Brain microvascular endothelial cell (primary cell): ENCODE results near the gene SOS1.

ENCODE experiments used
- DNase-seq: peaks from one replicate; pipeline ENCODE4 v3.0.0-alpha.2; 2020
- H3K27ac ChIP-seq: fragments of 250-450 bp; sonication (Bioruptor Pico); 2 replicates; pipeline ENCODE4 v1.5.1; 2020; ENCODE audit warnings: mild to moderate bottlenecking, moderate library complexity
- H3K27me3 ChIP-seq: fragments of 250-450 bp; sonication (Bioruptor Pico); replicated peaks from 2 replicates; pipeline ENCODE4 v1.5.1; 2020; ENCODE audit warnings: mild to moderate bottlenecking
- H3K36me3 ChIP-seq: fragments of 250-450 bp; sonication (Bioruptor Pico); replicated peaks from 2 replicates; pipeline ENCODE4 v1.5.1; 2020; ENCODE audit warnings: mild to moderate bottlenecking
- H3K4me3 ChIP-seq: 2 replicates; pipeline ENCODE4 v1.5.1; 2011; ENCODE audit warnings: low read depth, mild to moderate bottlenecking, control low read depth, low read length, moderate library complexity
- CTCF ChIP-seq: IDR thresholded peaks from 2 replicates; pipeline ENCODE4 v1.5.1; 2011; ENCODE audit warnings: low read depth, mild to moderate bottlenecking, moderate library complexity, low read length, control low read depth, inconsistent platforms; ENCODE audit errors: missing control alignments
- in situ Hi-C: cut with HindIII; loops from 2 replicates; pipeline ENCODE4 v1.10.0; 2017; ENCODE audit warnings: low sequenced_read_pairs, low pct_ligation_motif_present

The SOS1 gene

GRCh38 chr2:39136799-39137198 is 15.9 kb upstream of the SOS1 start:
- TF ChIP-seq CTCF, result no peak
- no peak for DNase-seq
- Histone ChIP-seq H3K36me3 (no peaks in the 10 kb centered on the region), H3K4me3 (no peak overlapping the region), H3K27me3 (no peaks in the 10 kb centered on the region), H3K27ac (no peak overlapping the region)
- in situ Hi-C loops, result no loop called here

- Histone ChIP-seq H3K27me3 (no peaks in the 10 kb centered on the region), H3K36me3 (no peaks in the 10 kb centered on the region), H3K4me3 (no peak overlapping the region), H3K27ac (no peak overlapping the region)
- no peak for DNase-seq
- TF ChIP-seq CTCF, result no peak
- in situ Hi-C loops, result no loop called here
Measured at GRCh38 chr2:39135690-39136259, 14.9 kb upstream of the SOS1 start.

GRCh38 chr2:39133215-39133851 is 12.5 kb upstream of the SOS1 start:
- no peak overlapping the region for H3K27ac ChIP-seq
- H3K4me3 ChIP-seq, result no peak overlapping the region
- no peak for TF ChIP-seq CTCF
- no peaks in the 10 kb centered on the region for H3K27me3 ChIP-seq
- H3K36me3 ChIP-seq, result no peaks in the 10 kb centered on the region
- in situ Hi-C loops, result no loop called here
- DNase-seq, result no peak

GRCh38 chr2:39128919-39129391 is 8.1 kb upstream of the SOS1 start:
- TF ChIP-seq CTCF, result no peak
- in situ Hi-C loops, result no loop called here
- Histone ChIP-seq H3K36me3 (no peaks in the 10 kb centered on the region), H3K27ac (peak overlapping the region; percentile 68), H3K27me3 (no peaks in the 10 kb centered on the region), H3K4me3 (no peak overlapping the region)
- DNase-seq, result no peak

GRCh38 chr2:39127973-39128372 is 7.1 kb upstream of the SOS1 start:
- no peak for TF ChIP-seq CTCF
- Histone ChIP-seq H3K27ac (peak overlapping the region; percentile 68), H3K36me3 (no peaks in the 10 kb centered on the region), H3K4me3 (no peak overlapping the region), H3K27me3 (no peaks in the 10 kb centered on the region)
- no peak for DNase-seq
- in situ Hi-C loops, result no loop called here

GRCh38 chr2:39124746-39125057 is 3.9 kb upstream of the SOS1 start:
- in situ Hi-C loops, result no loop called here
- no peak for TF ChIP-seq CTCF
- Histone ChIP-seq H3K4me3 (peak overlapping the region; percentile 92), H3K27ac (peak overlapping the region; percentile 65), H3K36me3 (no peaks in the 10 kb centered on the region), H3K27me3 (no peaks in the 10 kb centered on the region)
- DNase-seq, result no peak
